Esophagus squamous epithelium (tissue), 4 donors: Measurements from ENCODE around the gene FOXD2.

Experiments
- CTCF ChIP-seq, 6 experiments: fragments of 450-650 bp in 4 of 6; fragments of 200-600 bp in 2 of 6; sonication (generic) in 2 of 6; IDR thresholded peaks; one replicate each; pipeline ENCODE4 v1.5.1; 2016 to 2019; ENCODE audit warnings: antibody characterized with exemption in 6 of 6, mild to moderate bottlenecking in 4 of 6, moderate library complexity in 4 of 6
- POLR2A ChIP-seq, 4 donors: fragments of 450-650 bp; IDR thresholded peaks; one replicate each; pipeline ENCODE4 v1.6.1; 2017; ENCODE audit warnings: antibody characterized with exemption in 4 of 4, mild to moderate bottlenecking in 4 of 4, moderate library complexity in 3 of 4

GRCh38 chr1:47396671-47397196, 41.1 kb upstream of the FOXD2 start:
- no peak for TF ChIP-seq POLR2A (IDR thresholded peaks at IDR 0.05)
- TF ChIP-seq CTCF (IDR thresholded peaks at IDR 0.05): no peak
